ENCODE data around the gene NEURL1B.

- TF ChIP-seq CTCF (optimal IDR thresholded peaks at IDR 0.05 in 1 of 3, IDR thresholded peaks at IDR 0.05 in 1 of 3, conservative IDR thresholded peaks at IDR 0.05 in 1 of 3; ENCODE audit: extremely low read depth in 1 of 3, insufficient read depth in 2 of 3, low read length in 3 of 3) (no peak), EZH2 (IDR thresholded peaks at IDR 0.05; ENCODE audit: low read length) (no peak)
Measured at GRCh38 chr5:172608773-172609172, 32.3 kb upstream of the NEURL1B start.

All from keratinocyte (primary cell).